Measurements from ENCODE around the gene FBXO42. TPM values are rescaled to one million over a fixed set of nuclear protein-coding genes. Genes with fewer than 3 reads are reported as not detected.
"Not testable (repeated sequence)": the region's sequence is repeated elsewhere in the genome, so short reads cannot be mapped to it uniquely, and the experiment has no call there.

FBXO42 gene
- total RNA-seq, 1 donor from 2014 or later: 36.6 TPM

DNA sequence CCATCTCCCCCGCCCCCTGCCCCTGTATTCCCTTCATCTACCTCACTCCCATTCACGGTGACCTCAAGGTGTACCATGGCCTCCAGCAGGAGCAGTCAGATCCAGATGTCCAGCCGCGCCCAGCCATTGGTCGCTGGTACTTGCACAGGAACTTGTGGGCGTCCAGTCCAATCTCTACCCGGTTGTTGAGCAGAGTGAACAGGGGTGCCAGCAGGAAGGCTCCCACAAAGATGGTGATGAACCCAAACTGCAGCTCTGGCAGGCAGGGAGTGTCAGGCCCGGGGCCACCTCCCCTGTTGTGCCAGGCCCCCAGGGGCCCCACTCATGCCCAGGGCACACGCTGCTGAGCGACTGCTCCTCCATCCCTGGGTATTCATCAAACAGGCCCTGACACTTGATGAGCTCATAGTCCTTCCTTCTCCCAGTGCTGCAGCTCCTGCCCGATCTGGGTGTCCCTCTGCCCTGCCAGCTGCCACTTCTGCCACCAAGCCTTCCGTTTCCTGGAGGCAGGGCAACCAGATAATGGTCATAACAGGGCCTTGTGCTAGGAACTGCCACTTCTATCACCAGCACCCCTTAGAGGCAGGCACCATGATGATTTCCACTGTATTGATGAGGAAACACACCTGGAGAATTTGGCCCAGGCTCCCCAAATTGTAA lies 134.1 kb downstream of the FBXO42 start:
- intact Hi-C loops (cut with DNase I): no loop called here
- no peak for DNase-seq (ENCODE audit: low spot score in 2 of 2)
- peak overlapping the region; percentile 10 to 45 for H3K27ac ChIP-seq
- H3K4me3 ChIP-seq: peak overlapping the region in 1 of 2 donors; percentile 43
- H3K4me1 ChIP-seq: no peaks in the 10 kb centered on the region
- no peaks in the 10 kb centered on the region for H3K36me3 ChIP-seq
- no peaks in the 10 kb centered on the region for H3K27me3 ChIP-seq
- TF ChIP-seq, protein P1, sequence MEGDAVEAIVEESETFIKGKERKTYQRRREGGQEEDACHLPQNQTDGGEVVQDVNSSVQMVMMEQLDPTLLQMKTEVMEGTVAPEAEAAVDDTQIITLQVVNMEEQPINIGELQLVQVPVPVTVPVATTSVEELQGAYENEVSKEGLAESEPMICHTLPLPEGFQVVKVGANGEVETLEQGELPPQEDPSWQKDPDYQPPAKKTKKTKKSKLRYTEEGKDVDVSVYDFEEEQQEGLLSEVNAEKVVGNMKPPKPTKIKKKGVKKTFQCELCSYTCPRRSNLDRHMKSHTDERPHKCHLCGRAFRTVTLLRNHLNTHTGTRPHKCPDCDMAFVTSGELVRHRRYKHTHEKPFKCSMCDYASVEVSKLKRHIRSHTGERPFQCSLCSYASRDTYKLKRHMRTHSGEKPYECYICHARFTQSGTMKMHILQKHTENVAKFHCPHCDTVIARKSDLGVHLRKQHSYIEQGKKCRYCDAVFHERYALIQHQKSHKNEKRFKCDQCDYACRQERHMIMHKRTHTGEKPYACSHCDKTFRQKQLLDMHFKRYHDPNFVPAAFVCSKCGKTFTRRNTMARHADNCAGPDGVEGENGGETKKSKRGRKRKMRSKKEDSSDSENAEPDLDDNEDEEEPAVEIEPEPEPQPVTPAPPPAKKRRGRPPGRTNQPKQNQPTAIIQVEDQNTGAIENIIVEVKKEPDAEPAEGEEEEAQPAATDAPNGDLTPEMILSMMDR (IDR thresholded peaks at IDR 0.05): no peak
- no peaks in the 10 kb centered on the region for H3K9me3 ChIP-seq

DNA sequence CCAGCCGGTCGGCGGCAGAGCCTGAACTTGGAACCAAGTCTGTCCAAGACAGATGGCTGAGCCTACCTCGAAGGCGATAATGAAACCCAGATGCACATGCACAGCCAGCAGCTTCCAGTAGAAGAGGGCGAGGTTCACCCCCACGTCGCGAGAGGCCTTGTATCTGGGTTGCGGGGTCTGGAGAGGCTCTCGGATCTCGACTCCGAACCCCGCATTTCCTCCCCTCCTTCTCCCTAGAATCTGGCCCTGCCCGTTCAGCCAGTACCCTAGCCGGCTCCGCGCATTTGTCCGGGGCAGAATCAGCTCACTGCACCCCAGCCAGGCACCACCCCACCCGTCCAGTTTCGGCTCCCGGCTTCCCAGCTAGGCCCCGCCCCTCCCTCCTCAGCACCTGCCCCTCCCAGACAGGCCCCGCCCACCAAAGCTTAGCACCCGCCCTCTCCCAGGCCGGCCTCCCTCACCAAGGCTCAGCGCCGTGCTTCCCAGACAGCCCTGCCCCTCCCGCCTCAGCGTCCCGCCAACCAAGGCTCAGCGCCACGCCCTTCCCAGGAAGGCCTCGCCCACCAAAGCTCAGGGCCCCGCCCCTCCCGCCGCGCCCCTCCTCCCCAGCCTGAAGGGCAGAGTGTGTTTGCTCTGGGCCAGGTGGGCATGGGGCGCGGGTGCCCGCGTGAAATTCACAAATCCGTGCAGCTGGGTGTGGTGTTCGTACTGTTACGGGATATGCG lies 135.1 kb downstream of the FBXO42 start:
- intact Hi-C loops (cut with DNase I): loop anchor here (1.0 to 2.0 kb wide), 2 partner anchors 10 to 20 kb away; partner anchors contain the start of gene CPLANE2
- Histone ChIP-seq H3K9me3 (no peaks in the 10 kb centered on the region), H3K4me3 (peak overlapping the region; percentile 67 to 83), H3K27me3 (no peaks in the 10 kb centered on the region), H3K4me1 (no peaks in the 10 kb centered on the region), H3K27ac (peak overlapping the region; percentile 10 to 52), H3K36me3 (no peaks in the 10 kb centered on the region)
- DNase-seq (ENCODE audit: low spot score in 2 of 2): peak; percentile 93 to 98
- TF ChIP-seq, protein P1 (IDR thresholded peaks at IDR 0.05): no peak

DNA sequence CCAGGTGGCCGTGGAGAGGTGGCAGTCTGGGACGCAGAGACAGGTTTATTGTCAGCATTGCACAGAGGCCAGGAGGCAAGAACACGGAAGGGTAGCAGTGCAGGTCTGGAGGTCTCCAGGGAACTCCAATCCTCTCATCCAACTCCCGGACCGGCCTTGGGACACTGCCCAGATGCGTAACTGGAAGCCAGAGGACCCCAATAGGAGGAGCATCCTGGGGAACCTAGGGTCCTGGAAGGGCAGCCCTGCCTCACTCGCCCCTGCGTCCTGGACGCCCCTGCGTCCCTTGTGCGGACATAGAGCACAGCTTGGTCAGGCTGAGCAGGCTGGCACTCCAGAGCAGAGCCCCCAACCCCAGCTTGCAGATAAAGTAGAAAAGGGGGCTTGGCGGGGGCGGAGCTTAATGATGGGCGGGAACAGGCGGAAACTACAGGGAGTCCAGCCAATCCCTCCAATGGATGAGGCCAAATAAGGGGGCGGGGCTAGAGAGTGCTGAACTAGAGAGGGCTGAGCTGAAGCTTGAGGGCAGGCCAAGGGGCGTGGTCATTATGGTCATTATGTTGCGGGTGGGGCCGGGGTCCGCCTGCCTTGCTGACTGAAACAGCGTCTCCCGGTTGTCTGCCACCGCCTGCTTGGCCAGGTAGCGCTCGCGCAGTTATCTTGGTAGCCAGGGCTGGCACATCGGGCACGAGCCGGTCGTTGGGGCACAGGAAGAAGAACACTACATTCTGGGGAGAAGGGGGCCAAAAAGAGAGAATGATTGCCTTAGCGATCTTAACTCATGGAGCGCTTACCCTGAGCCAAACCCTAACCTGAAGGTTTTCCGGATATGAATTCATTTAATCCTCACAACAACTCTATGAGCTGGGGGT lies 136.2 kb downstream of the FBXO42 start:
- Histone ChIP-seq H3K4me3 (peak overlapping the region; percentile 67 to 83), H3K27ac (no peak overlapping the region), H3K27me3 (no peaks in the 10 kb centered on the region), H3K9me3 (no peaks in the 10 kb centered on the region), H3K36me3 (no peaks in the 10 kb centered on the region), H3K4me1 (no peaks in the 10 kb centered on the region)
- TF ChIP-seq, protein P1 (IDR thresholded peaks at IDR 0.05): no peak
- peak; percentile 63 to 91 for DNase-seq (ENCODE audit: low spot score in 2 of 2)
- intact Hi-C loops (cut with DNase I): loop anchor here (2.0 kb wide), 1 partner anchor 21 kb away; the partner anchor contains the start of gene CPLANE2

DNA sequence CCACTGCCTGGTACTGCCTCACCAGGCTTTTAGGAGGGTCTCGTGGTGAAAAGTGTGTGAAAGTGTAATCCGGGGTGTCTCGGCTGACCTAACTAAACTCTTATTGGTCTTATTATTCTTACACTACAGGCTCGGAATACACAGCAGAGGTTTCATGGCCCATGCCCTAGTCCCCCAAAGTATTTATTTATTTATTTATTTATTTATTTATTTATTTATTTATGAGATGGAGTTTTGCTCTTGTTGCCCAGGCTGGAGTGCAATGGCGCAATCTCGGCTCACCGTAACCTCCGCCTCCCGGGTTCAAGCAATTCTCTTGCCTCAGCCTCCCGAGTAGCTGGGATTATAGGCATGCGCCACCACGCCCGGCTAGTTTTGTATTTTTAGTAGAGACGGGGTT lies 137.0 kb downstream of the FBXO42 start:
- H3K9me3 ChIP-seq; H3K4me1 ChIP-seq; H3K27me3 ChIP-seq; H3K27ac ChIP-seq; intact Hi-C loops (cut with DNase I); DNase-seq (ENCODE audit: low spot score in 2 of 2); H3K36me3 ChIP-seq; H3K4me3 ChIP-seq: not testable (repeated sequence)

DNA sequence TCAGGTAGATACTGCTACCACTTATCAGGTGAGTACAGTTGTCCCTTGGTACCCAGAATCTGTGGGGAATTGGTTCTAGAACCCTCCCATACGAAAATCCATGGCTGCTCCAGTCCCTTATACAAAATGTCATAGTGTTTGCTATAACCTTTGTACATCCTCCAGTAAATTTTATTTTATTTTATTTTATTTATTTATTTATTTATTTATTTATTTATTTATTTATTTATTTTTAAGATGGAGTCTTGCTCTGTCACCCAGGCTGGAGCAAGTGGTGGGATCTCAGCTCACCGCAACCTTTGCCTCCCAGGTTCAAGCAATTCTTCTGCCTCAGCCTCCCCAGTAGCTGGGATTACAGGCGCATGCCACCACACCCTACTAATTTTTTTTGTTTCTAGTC lies 138.7 kb downstream of the FBXO42 start:
- H3K9me3 ChIP-seq; H3K36me3 ChIP-seq; H3K27ac ChIP-seq; intact Hi-C loops (cut with DNase I); H3K27me3 ChIP-seq; H3K4me3 ChIP-seq; H3K4me1 ChIP-seq; DNase-seq (ENCODE audit: low spot score in 2 of 2): not testable (repeated sequence)

DNA sequence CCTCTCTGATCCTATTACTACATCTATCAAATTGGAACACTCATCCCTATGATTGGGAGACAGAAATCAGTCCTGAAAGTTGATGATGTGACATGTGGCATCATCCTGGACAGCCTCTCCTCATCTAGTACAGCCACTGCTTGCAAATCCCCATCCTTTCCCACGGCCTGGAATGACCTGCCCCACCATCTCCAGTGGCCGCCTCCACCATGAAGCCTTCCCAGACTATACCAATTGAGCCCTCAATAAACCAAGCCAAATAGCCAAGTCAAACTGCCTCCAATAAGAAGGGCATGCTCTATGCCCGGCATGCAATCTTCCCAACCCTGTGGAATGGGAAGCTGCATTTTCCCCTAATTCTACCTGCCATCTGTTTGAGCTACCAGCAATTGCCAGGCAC lies 139.3 kb downstream of the FBXO42 start:
- intact Hi-C loops (cut with DNase I): no loop called here
- no peaks in the 10 kb centered on the region for H3K36me3 ChIP-seq
- no peak for DNase-seq (ENCODE audit: low spot score in 2 of 2)

More for the DNA sequence above, 139.3 kb downstream of the FBXO42 start:
- H3K9me3 ChIP-seq: no peaks in the 10 kb centered on the region
- no peaks in the 10 kb centered on the region for H3K27me3 ChIP-seq
- H3K4me3 ChIP-seq: no peak overlapping the region
- peaks cover 0 to 3% of the 10 kb centered on the region in 2 donors for H3K4me1 ChIP-seq
- H3K27ac ChIP-seq: no peak overlapping the region
- TF ChIP-seq, protein P1 (IDR thresholded peaks at IDR 0.05): no peak

Data from ascending aorta (tissue), 2 donors.